NCI-H1436 treated with DMSO at 0.1 percent for 48 hours (cell line): ENCODE data around the gene ORC3.
"Not testable (repeated sequence)": the region's sequence is repeated elsewhere in the genome, so short reads cannot be mapped to it uniquely, and the experiment has no call there.

Experiments used
- DNase-seq: peaks from one replicate; lab custom pipeline; 2025; lab: John Stamatoyannopoulos, UW

ORC3 gene

DNA sequence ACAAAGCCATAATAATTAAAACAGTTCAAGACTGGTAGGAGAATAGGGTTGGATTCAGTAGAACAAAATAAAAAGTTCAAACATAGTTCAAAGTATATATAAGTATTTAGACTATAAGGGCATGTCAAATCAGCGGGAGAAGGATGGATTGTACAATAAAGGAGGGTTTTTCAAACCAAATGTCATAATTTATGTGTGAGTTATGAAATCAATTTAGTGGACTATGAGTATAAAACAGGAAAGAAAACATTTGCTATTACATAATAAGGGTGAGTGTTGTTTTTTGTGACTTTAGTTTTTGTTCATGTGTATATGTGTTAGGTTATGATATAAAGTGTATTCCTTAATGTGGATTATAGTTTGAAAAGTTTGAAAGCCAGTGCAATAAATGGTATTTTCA is 10.6 kb downstream of the ORC3 start:
- no peak for DNase-seq

DNA sequence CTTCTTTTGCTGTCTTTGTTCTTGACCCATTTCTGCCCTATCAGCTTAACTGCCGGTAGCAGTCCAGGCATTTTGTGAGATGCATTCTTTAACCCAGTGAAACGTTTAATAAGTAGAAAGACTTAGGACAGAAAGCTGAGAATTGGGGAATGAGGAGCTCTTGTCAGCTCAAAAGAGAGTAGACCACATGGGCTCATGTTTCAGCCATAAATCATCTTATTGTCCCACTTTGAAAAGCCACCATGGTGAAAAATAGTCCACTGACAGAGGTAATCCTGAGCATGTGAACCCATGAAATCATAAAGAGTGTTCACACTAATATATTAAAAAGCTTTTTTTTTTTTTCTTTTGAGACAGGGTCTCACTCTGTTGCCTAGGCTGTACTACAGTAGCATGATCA is 16.3 kb downstream of the ORC3 start:
- no peak for DNase-seq

DNA sequence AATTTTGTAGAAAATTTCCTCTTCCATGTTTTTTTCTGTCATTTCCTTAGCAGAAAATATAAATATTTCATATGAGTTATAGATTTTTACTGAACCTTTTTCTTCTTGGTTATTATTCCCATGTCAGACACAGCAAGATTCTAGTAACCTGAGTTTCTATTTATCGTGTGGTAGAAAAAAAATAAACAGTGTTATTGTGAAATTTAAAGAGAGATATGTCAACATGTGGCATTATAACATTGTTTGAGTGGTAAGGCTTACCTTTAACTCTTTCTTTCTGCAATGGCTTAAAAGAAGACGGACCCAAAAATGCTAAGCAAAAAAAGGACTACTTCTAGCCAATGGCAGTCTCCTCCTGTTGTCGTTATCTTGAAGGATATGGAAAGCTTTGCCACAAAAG is 18.9 kb downstream of the ORC3 start:
- no peak for DNase-seq

DNA sequence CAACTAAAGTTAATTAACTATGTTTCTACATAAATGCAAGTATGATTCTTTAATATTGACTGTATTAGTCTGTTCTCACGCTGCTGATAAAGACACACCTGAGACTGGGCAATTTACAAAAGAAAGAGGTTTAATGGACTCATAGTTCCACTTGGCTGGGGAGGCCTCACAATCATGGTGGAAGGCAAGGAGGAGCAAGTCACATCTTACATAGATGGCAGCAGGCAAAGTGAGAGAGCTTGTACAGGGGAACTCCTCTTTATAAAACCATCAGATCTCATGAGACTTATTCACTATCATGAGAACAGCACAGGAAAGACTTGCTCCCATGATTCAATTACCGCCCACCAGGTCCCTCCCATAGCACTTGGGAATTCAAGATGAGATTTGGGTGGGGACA is 23.1 kb downstream of the ORC3 start:
- not testable (repeated sequence) for DNase-seq

DNA sequence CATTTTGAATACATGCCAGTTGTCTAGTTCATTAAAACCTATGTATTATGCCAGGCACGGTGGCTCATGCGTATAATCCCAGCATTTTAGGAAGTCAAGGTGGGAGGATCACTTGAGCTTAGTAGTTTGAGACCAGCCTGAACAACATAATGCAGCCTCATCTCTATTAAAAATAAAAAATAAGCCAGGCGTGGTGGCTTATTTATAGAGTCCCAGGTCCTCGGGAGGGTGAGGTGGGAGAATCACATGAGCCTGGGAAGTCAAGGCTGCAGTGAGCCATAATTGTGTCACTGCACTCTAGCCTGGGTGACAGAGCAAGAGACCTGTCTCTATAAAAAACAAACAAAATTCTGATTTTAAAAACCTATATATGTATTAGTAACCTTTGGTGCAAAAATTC is 27.5 kb downstream of the ORC3 start:
- no peak for DNase-seq

DNA sequence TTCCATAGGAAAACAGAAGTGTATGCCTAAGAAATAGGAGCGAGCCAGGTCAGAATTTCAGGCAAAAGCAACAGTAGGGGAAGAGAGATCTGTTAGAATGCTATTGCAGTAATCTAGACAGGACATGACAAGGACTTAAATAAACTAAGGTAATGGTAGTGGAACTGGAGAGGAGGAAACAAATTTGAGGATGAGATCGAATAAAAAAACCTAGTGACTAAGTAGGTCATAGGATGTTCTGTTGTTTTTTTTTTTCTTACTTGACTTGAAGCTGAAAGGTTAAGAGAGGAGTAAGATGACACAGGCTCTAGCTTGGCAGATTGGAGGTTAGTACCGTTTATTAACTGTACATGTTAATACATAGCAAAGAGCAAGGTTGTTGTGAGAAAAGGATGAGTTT is 28.6 kb downstream of the ORC3 start:
- no peak for DNase-seq

DNA sequence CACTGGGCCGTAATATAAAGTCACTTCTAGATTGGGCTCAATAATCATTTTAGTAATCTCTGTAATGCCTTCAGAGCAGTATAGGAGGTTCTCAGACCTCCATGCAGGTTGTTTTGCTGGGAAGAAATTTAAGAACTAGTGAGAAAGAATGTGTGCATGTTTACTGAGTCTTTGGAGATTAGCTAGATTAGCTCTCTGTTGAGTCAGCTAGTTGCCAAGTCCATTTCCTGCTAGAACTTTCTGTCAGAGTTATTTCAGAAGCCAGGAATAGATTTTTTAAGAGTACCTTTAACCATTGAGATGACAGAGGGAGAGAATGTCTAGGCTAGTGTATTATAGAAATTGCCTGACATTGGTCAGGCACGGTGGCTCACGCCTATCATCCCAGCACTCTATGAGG is 33.3 kb downstream of the ORC3 start:
- no peak for DNase-seq

DNA sequence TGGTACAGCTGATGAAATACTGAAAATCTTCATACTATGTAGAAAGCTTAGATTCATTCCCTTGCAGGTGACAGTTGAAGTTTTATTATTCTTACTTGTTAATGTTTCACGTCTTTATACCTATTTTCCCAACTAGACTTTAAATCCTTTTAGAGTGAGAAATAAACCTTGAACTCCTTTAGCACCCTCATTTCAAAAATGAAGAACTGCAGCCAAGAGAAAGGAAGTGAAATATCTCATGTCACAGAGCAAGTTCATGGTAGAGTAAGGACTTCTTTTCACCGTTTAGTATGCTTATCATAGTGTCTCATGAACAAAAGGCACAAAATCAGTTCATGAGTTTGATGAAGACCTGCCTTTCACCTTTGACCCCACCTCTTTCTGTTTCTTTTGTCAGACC is 38.5 kb downstream of the ORC3 start:
- DNase-seq = no peak

DNA sequence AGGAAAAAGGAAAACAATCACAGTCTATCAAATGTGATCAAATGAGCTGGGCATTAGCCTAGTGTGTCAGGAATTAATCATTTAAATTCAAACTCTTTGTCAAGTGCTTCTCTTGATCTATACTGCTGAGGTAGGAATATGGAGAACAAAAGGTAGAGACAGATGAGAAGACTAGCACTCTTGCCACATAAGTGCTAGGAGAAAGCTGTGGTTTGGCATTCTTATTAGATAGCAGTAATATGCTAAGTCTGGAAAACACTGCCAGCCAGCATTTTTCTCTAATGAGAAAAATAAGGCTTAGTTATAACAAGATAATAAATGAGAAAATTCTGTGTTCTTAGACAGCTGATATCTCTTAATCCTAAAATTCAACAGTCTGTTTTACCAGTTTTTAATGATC is 38.9 kb downstream of the ORC3 start:
- no peak for DNase-seq

DNA sequence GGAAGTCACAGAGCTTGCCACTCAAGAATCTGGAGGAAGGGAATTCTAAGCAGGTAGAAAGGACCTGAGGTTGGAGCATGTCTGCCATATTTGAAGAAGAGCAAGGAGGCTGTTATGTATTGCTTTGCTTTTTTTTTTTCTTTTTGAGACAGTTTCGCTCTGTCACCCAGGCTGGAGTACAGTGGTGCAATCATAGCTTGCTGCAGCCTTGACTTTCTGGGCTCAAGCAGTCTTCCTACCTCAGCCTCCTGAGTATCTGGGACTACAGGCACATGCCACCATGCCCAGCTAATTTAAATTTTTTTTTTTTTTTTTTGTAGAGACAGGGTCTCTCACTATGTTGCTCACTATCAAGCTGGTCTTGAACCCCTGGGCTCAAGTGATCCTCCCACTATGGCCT is 40.8 kb downstream of the ORC3 start:
- DNase-seq = no peak

DNA sequence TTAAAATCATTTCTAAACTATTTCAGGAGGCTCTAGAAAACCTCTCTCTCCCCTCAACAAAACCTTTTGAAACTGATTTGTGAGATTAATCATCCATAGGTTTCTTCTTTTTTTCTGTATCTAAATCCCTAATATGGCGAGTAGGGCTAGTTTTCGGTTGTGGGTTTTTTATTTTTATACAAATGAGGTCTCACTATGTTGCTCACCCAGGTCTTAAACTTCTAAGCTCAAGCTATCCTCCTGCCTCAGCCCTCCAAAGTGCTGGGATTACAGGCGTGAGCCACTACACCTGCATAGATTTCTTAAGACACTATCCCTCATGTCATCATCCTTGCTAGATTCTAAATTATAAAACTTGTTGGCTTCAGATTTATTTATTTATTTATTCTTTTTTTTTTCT is 43.9 kb downstream of the ORC3 start:
- DNase-seq = no peak

DNA sequence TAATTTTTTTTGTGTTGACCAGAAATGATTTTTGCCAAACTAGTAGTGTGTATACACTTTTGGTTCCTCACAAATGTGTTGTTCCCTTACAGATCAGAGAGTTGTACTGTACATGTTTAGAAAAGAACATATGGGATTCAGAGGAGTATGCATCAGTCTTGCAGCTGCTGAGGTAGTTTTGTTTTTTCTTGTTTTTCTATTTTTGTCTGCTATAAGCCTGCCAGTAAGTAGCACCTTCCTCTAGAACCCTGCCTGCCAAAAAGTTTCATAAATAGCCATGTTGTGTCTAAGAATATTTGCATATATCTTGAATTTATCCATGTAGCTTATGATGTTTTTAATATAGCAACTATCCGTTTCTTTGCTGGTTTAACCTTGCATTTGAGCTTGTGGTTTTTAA is 46.4 kb downstream of the ORC3 start:
- DNase-seq = no peak

DNA sequence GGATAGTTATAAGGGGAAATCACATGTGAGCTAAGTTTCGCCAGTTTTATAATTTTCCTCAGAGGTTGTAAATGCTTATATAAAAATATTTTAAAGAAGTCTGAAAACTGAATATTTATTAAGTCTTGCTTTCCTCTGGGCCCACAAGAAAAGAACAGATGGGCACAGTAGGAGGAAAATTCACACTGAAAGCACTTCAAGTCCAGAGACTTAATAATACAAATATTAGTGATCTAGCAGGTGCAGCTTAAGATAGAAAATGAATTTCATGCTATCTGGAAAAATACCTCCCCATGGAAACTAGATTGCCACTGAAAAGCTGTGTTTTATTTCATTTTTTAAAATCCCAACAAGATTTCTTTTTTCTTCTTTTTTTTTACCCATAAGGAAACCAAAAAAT is 47.2 kb downstream of the ORC3 start:
- DNase-seq = no peak

DNA sequence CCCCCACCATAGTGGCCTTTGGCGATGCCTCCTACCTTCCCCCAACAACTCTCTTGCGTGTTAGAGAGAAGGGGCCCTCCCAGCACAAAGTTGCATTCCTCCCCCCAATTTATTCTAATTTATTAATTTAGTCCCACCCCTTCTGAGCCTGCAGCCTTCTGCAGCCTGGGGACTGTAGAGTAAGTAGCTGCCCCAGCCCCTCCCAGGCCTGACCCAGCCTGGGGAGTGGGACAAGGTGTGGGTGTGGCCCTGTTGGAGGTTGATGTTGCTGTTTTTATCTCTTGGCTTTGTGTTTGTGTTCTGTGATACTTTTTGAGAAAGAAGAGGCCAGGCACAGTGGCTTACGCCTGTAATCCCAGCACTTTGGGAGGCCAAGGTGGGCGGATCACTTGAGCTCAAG is 49.4 kb downstream of the ORC3 start:
- DNase-seq = no peak

DNA sequence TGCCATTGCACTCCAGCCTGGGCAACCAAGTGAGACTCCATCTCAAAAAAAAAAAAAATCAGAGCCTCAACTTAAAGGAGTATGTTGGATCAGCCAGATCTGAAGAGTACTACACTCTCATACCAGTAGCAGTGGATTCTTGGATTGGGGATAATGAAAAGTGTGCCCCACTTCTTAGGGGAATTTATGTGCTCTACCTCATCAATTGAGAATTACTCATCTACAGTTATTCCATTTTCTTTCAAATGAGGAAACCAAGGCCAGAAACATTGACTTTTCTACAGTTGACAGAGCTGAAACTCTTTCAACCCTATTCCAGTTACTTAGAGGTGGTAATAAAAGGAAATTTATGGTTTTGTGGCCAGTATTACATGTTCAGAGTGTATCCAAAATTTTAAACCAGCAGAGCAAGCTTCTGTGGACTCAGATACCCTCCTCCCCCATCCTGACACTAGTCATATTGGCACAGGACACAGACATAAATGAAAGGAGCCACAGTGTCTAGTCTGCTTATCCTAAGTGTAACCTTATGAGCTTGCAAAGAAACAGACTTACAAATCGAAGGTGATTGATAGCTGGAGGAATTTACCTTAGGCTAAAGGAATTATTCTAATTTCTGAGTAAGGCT is 51.2 kb downstream of the ORC3 start:
- no peak for DNase-seq

DNA sequence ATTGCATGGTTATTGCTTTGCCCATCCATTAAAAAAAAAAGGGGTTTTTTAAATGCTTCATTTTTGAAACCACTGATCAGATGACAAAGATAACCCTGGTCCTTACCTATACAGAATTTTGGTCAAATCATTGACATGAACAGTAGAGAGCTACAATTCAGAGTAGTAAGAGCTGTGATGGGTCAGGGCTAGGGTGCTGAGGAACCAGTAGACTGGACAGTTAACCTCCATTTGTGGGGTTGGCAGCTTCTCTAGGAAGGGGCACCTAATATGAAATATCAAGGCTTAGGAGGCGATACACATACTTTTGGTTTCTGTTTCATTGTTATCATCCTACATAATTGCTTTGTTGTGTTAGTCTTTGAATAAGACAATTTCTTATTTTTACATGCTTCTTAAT is 55.1 kb downstream of the ORC3 start:
- DNase-seq = no peak

DNA sequence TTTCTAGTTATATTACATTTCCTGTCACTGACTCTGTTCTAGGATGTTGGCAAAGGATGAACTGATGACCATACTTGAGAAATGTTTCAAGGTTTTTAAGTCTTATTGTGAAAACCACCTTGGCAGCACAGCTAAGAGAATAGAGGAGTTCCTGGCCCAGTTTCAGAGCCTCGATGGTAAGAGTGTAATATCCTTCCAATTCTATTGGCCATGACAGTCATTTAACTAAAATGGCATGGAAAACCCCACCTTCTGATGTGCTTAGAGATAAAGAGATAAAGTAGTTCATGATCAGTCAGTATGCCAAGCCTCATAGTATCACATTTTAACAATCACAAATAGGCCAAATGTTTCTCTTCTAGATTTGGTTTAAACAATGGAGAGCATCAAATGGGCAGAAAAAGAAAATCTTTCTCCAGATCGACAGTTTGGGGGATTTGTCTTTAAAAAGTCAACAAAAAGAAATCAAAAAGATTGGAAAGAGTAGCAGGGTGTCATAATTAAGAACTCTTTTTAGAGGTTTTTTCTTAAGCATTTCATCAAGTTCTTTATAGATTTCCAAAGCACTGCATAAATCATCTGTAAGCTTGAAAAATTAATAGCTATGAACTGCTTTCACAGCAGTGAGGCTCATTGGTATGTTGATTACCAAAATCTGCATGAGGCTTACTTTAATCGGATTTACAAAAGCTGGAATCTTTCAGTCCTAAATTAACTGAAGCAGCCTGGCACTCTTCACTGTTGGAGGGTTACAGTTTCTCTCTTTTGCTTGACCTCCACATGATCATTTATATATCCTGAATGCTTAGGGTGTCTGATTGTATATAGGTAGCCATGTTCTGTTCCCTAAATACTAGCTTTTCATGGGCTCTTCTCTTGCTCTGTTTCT is 63.4 kb downstream of the ORC3 start:
- no peak for DNase-seq

DNA sequence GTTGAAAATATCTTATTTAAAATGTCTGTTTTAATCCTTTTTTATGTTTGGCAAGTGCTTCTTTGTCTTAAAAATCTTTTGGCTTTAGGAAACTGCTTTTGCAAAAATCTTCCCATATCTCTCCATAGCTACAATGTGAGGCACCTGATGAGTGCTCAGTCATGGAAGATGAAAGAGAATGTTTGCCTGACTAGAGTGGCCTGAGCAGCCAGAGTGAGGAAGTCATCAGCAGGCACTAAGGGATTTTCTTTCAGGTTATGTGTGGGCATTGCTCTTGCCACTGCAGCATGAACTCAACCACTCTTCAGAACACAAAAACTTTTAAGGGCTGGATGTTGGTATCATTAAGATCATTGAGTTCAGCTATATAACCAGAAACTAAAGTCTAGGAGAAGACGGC is 64.2 kb downstream of the ORC3 start:
- no peak for DNase-seq

DNA sequence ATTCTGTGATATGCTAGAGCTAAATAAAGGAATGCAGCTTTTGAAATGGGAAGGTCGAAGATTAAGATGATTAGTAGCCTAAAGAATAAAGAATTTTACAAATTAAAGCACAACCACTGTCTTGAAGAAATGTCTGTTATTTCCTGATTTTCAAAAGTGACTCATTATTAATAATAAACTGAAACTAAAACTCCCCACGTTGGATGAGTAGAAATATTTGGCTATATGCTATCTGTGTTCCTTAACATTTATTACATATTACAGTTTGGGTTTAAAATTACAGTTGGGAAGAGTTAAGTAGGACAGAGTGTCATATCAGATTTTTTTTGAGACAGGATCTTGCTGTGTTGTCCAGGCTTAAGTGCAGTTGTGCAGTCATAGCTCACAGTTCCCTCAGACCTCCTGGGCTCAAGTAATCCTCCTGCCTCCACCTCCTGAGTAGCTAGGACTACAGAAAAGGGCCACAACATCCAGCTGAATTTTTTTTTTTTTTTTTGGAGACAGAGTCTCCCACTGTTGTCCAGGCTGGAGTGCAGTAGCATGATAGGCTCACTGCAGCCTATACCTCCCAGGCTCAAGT is 65.0 kb downstream of the ORC3 start:
- DNase-seq = no peak

DNA sequence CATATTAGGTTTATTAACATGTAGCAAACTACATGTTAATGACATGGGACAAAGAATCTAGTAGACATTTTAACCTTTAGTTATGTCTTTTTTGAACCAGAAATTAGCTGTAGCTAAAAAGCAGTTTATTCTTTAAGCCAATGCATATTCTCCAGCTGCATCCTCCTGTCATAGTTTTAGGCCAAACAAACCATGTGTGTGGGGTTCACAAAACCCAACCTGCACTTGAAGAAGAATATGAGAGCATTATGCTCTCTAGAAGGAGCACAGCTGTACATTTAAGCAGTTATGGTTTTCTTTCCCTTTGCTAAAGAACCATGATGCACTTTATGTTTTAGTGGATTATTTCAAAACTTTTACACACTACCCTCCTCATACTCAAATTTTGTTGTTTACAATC is 65.9 kb downstream of the ORC3 start:
- no peak for DNase-seq

DNA sequence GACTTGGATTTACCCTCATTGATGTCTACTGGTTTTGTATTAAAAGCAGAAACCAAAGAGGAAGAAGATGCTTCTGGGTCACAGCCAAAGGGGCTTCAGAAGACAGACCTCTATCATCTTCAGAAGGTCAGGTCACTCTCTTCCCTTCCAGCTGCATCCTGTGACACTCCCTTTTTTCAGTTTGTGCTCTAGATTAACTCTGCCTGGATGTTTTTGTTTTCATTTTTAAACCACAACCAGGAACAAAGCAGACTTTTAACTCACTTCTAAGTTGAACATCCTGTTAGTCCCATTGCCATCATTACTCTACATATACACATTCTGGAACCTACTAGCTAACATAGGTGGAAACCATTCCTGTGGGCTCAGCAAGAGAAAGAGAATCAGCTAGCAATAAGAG is 66.9 kb downstream of the ORC3 start:
- DNase-seq = no peak

DNA sequence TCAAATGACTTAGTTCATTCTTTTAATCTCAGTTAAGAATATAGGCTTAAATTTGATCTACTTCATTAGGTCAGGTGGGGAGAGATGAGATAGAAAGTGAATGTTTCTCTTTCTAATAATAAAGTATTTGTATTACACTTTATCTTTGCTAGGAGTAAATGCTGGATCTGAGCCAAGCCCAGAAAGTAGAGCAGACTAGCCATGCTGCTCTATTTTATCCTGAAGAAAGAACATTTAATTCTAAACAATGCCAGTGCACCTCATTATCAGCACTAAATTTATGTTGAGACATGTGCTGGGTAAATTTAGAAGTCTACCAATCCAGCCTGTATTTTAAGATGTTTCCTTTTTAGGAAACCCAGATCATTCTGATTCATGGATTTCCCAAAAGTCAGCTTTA is 68.6 kb downstream of the ORC3 start:
- DNase-seq = no peak

DNA sequence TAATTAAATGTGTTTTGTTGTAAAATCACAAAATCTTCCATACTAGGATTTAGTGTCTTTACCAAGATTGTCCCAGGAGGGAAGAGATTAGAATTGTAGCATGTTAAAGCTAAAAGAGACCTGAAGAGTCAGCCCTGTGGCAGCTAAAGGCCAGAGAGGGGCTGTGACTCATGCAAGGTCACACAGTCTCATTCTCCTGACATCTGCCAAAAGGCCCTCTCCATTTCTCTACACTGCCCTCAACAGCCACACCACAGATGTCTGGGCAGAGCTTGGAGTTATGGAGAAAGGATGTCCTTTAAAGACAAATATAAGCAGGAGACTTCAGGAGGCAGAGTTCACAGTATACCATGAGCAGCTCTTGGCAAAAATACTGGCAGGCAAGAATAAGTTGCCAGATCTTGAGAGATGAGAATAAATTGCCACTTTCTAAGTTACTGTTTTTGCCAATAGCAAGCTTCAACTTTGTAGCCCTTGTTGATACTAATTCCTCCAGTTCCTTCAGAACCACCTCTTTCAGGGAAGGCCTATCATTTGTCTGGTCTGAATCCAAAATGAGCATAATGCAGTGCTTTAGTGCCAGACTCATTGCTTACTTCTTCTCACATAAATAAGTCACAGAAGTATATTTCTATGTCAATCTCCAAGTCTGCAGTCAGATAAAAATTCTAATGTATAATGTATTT is 70.4 kb downstream of the ORC3 start:
- DNase-seq = no peak
